ELR (cell line): Measurements from ENCODE around the gene LINGO3.
"Not testable (repeated sequence)": the region's sequence is repeated elsewhere in the genome, so short reads cannot be mapped to it uniquely, and the experiment has no call there.

Experiments
- DNase-seq: peaks from one replicate; pipeline ENCODE4 v3.0.0-alpha.2; 2015; ENCODE audit warnings: low read depth

Gene LINGO3, protein sequence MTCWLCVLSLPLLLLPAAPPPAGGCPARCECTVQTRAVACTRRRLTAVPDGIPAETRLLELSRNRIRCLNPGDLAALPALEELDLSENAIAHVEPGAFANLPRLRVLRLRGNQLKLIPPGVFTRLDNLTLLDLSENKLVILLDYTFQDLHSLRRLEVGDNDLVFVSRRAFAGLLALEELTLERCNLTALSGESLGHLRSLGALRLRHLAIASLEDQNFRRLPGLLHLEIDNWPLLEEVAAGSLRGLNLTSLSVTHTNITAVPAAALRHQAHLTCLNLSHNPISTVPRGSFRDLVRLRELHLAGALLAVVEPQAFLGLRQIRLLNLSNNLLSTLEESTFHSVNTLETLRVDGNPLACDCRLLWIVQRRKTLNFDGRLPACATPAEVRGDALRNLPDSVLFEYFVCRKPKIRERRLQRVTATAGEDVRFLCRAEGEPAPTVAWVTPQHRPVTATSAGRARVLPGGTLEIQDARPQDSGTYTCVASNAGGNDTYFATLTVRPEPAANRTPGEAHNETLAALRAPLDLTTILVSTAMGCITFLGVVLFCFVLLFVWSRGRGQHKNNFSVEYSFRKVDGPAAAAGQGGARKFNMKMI

DNA sequence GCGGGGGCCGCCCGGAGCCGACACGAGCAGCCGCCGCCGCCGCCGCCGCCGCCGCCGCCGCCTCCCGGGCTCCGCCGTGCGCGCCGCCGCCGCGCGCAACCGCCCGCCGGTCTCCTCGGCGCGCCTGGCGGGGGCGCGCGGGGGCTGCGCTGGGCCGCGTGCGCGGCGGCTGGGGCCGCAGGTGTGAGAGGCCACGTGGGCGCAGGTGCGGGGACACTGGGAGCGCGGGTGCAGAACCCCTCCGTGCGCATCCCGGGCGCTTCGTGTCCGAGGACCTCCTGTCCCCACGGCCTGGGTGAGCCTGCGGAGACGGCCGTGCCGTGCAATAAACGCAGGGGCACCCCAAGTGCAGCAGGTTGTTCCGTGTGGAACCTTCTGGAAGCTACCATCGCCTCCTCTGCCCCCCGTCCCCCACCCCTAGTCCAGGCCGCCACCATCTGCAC, at the start of gene LINGO3:
Gene LINGO3 (minus strand): TSS at position 41 of the 443 bp plus-strand sequence. CDS start 16,378 bp downstream, outside the sequence.
- no peak for DNase-seq

DNA sequence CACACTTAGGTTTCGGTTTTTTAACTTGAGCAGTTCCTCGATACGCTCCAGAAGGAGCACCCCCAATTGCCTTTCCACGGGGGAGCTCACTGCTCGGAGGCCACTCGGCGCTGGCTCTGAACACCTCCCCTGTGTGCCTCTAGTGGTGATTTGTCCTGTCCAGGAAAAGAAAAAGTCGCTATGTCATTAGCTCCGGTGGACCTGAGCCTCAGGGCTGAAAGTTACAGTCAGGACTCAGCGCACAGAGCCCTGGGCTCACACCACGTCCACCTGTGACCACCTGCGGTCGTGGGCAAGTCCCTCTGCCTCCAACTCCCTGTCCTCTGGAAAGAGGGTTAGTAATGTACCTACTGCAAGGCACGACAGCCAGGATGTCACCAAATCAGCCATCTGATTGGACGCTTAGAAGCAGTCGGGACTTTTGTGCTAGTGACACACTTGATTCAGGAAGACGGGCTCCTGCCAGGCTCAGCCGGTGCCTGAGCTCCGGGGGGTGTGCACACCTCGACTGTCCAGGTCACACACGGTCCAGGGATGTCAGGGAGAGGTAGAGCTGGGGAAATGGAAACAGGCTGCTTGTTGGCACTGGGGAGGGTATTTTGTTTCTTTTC, 48.2 kb upstream of the LINGO3 start:
- DNase-seq = no peak

DNA sequence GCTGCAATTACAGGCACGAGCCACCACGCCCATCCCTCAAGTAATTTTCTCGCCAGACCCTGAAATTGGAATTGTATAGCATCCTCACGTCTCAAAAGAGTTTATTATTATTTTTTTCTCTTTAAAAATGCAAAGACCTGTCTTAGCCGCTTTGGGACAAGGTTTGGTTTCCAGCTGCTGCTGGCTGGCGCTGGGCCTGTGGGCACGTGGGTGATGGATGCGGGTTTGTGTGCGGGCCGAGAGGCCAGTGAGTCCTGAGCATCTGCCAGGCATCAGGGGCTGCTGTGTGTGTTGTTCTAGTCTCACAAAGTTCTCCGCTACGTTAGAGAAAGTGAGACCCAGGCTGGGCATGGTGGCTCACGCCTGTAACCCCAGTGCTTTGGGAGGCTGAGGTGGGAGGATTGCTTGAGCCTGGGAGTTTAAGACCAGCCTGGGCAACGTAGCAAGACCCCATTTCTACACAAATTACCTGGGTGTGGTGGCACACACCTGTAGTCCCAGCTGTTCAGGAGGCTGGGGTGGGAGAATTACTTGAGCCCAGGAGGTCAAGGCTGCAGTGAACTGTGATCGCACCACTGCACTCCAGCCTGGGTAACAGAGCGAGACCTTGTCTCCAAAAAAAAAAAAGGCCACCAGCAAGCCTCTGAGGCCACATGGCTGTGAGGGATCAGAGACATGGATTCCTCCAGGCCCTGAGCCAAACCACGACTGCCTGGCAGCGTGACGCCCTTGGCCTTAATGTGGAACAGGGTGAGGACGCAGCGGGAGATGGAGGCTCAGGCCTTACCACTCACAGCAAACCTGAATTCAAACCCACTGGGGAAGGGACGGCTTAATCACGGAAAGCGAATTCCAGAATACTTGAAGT, 47.4 kb upstream of the LINGO3 start:
- DNase-seq = no peak

DNA sequence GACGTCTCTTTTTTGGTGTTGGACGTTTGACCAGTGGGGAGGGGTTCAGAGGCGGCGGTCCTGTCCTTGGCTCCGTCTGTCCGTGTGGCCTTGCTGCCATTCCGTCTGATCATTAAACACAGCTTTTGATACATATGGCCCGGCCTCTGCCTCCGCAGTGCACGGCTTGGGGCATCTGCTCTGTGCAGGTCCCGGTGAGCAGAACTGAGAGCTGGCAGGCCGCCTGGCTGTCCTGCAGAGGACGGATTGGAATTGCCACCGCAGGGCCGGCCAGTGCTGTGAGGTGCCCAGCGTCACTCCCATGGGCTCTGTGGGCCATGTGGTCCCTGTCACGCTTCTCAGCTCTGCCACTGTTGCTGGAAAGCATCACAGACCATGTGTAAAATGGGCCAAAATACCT, 46.7 kb upstream of the LINGO3 start:
- DNase-seq = no peak

DNA sequence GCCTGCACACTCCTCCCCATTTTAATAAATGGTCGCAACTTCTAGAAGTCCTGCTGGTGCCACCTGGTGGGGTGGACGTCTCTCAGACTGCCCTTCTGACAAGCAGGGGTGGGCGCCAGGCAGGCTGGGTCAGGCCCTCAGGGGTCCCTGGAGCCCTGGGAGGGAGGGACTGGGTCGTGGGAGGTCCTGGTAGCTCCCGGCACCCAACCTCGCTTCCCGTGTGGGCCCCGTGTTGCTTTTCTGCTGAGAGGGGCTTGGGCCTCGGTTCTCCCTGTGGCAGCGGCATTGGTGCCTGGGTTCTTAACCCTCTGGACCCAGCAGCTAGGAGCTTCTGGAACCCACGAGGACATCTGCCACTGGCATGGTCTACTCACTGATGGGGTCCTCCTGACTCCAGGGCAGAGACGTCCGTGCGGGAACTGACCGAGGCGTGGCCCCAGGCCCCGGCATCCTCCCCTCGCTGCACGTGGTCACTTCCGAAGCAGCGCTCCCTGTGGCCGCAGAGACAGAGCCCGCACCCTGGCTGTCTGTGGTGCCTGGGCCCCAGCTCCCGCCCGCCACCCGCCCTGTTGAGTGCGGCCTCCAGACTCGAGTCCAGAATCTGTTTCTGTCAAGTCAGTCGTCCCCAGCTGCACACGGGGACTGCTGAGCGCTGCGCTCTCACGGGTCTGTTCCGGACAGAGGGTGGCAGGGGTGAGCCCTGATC, 46.1 kb upstream of the LINGO3 start:
- DNase-seq = no peak

DNA sequence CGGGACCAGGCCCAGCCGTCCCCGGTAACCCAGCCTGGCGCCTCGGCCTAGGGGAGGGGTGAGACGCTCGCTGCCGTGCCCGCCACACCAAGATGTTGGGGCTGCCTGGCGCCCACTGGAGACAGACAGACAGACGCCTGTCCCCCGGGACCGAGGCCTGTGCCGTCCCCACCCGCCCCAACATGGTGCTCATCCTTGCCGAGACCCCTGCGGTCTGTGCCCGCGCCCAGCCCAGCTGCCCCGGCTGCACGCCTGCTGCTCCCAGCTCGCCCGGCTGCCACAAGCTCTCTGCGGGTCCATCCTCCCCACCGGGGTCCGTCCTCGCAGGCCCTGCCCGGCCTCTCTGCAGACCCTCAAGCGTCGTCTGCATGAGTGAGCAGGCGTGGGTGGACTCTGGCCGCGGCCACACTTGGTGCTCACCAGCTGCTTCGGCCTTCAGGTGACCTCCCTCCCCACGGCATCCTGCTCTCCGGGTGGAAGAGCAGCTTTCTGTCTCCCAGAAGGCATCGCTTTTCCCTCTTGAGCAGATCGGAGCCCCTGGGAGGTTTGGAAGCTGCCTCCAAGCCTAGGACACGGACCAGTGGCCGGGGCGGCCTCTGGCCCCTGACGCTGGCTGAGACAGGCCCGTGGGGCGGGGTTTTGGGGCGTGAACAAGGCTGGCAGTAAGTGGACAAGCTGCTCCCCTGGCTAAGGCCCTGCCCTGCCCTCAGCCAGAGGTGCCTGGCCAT, 45.4 kb upstream of the LINGO3 start:
- DNase-seq = no peak

DNA sequence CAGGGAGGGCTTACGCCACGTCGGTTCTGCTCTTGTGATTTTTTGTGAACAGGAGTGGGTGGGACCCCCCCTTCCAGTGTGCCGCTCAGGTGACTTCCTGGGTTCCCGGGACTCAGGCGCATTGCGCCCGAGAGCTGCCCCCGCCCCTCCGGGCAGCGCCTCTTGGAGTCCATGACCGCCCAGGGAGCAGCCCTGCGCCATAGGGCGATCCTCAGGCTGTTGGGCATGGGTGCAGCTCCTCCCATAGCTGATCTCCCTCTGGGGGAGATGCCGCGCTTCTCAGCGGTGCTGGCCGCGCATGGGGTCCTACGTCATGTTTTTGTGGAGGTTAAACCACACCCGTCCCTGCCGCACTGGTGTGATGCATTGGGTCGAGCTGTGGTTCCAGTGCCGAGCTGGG, 44.2 kb upstream of the LINGO3 start:
- no peak for DNase-seq

DNA sequence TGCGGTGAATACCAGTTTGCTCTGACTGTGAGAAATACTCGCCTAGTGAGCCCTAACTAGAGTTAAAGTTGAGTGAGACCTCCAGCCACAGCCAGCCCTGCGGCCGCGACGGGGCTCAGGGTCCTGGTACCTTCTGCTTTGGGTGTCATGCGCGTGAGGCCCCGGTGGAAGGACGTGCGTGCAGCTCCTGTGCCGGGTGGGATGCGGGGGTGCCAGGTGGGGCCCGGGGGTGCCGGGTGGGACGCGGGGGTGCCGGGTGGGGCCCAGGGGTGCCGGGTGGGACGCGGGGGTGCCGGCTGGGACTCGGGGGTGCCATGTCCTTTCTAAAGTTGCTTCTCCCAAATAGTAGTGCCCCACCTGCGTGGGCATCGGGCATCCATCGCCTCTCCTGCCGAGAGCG, 43.6 kb upstream of the LINGO3 start:
- DNase-seq = no peak

DNA sequence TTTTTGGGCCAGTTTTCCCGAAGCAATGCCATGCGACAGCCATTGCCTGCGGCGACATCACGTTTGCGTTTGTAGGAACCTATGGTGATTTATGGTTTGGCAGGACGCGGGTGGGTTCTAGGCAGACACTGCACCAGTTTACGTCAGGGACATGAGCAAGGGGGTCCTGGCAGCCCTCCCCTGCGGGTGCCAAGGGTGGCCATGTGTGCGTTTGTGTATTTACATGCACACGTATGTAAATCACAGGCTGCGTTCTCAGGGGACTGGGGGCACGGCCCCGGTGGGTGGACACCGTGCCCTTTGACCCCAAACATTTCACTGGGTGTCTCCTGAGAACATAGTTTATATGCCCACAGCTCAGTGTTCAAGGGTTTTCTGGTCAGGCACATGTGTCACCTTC, 42.7 kb upstream of the LINGO3 start:
- no peak for DNase-seq

DNA sequence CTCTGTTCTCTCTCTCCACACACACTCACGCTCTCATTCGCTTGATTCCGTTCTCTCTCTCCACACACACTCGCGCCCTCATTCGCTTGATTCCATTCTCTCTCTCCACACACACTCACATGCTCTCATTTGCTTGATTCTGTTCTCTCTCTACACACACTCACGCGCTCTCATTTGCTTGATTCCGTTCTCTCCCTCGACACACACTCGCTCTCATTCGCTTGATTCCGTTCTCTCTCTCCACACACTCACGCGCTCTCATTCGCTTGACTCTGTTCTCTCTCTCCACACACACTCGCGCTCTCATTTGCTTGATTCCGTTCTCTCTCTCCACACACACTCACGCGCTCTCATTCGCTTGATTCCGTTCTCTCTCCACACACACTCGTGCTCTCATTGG, 41.9 kb upstream of the LINGO3 start:
- not testable (repeated sequence) for DNase-seq

DNA sequence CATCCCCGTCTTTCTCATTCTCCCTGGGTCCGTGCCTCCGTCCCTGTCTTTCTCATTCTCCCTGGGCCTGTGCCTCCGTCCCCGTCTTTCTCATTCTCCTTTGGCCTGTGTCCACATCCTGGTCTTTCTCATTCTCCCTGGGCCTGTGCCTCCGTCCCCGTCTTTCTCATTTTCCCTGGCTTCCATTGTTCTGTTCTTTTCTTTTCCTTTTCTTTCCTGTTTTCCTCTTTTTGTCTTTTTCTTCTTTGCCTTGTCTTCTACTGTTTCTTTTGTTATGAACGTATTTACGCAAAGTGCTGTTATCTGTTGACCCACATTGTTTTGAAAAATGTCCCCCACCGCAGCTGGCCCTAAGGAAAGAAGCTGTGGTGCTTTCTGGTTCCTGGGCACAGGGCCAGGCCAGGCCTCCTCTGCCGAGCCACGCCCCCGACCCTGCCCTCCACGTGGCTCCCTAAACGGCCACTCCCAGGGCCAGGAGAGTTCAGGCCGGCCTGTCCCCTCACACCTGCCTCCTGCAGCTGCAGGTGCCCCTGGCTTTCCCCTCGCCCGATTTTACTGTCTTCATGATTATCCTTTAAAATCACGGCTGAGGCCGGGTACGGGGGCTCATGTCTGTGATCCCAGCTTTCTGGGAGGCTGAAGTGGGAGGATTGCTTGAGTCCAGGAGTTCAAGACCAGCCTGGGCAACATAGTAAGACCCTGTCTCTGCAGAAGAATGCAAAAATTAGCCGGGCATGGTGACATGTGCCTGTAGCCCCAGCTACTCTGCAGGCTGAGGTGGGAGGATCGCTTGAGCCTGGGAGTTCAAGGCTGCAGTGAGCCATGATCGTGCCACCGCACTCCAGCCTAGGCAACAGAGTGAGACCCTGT, 38.1 kb upstream of the LINGO3 start:
- no peak for DNase-seq

DNA sequence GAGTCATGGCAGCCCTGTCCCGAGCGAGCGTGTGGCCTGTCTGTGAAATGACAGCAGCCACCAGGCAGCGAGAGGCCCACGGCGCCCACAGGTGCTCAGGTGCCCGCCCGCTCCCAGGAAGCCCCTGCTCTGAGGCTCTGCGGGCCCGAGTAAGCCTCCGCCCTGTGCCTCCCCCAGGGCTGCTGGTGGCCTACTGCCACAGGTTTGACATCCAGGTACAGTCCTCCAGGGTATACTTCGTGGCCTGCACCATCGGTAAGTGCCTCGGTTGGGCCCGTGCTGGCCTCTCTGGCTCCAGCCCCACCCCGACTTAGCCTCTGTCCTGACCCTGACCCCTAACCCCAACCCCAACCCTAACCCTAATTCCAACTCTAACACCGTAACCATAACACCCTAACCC, 37.1 kb upstream of the LINGO3 start:
- no peak for DNase-seq

DNA sequence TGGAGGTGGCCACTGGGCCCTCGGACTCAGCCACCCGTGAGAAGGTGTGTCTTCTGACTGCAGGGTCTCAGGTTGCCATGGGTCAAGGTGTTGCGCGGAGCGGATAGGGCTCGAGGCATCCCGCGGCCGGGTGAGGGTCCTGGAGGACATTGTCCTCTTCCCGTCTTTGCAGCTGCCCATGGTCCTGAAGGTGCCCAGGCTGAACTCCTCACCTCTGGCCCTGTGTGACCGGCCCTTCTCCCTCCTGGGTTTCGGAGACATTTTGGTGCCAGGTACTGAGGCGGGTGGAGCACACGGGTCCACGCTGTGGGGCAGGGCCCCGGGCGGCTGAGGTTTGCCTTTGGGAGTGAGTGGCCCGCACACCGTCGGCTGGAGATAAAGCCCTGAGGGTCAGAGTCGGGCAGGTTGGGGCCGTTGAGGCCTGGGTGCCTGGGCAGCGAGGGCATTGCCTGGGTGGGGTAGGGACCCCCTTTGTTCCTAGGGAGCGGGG, 36.5 kb upstream of the LINGO3 start:
- no peak for DNase-seq

DNA sequence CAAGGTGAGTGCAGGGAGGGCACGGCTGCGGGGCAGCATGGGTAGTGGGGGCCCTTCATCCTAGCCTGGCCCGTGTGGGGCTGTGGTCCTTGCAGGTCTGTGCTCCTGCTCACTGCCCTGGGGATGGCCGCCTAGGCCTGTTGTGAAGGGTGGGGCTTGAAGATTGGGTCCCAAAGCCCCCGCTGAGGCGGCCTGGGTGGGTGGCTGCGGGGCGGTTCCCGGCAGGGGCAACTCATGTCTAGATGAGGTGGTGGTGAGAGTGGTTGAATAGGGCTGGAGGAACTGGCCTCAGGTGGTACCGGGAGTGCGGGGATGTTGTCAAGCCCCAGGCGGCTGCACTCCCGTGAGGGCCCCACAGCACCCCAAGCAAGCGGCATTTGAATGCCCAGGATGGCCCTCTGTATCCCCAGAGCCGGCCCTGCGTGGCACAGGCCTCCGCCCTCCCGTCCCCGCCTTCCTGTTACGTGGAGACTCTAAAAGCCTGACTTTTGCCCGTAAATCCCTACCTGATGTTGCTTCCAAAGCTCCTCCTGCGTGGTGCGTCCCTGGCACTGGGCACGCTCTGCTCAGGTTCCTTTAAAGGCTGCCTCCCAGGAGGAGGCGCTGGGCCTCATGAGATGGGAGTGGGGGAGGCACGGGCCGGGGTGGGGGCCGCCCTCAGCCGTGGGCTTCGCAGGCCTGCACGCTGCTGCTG, 35.5 kb upstream of the LINGO3 start:
- no peak for DNase-seq

DNA sequence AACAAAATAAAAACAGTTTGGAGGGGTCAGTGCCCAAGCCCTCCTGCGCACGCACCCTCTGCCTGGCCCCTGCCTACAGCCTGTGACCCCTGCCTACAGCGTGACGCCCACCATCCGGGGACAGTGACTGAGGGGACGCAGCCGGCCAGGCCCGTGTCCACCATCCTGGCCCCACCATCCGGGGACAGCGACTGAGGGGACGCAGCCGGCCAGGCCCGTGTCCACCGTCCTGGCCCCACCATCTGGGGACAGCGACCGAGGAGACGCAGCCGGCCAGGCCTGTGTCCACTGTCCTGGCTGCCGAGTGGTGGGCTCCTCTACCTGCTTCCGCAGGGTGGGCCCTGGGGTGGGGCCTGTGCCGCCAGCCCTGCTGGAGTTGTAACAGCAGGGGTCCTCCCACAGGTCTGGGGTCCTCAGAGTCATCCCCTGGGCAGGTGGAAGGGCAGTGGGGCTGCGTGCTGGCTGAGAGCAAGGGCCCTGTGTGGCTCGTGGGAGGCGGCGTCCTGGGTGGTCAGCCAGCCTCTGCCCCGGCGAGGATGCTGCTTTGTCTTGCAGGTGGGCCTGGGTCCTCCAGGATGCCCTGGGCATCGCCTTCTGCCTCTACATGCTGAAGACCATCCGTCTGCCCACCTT, 34.8 kb upstream of the LINGO3 start:
- no peak for DNase-seq

DNA sequence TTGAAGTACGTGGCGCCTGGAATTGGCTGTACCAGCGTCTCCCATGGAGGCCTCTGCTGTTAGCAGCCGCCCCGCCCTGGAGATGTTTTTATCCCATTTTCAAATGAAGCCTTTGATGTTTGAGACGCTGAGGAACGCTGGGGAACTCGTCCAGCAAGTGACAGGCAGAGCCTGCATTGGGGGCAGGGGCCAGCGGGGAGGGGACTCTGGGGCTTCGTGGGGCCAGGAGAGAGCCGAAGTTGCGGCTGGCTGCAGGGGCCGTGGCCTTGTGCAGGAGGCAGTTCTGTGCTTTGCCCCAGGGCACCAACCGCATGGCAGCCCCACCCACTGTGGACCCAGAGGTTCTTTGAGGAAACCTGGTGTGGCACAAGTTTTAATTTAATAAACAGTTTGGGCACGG, 34.0 kb upstream of the LINGO3 start:
- DNase-seq = no peak

DNA sequence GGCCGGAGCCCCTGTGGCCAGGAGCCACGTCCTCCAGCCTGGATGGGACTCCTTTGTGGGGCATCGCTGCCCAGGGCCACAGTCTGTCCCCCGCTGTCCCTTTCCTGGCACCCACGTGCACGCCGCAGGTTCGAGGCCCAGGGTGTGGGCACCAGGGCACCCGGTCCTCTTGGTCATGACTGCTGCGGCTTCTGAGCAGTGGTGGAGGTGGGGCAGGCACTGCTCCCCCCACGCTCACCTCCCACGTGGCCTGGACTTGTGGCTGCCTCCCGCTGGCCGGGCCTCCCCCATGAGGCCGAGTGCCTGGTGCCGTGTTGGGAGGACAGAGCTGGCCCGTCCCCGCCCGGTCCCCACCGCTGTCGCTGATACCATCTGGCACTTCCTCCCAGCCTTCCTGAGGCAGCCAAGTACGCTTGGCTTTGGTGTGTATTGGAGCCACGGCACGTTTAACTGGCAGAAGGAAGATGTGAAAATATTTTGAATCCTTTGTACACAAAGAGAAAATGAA, 33.3 kb upstream of the LINGO3 start:
- DNase-seq = no peak

DNA sequence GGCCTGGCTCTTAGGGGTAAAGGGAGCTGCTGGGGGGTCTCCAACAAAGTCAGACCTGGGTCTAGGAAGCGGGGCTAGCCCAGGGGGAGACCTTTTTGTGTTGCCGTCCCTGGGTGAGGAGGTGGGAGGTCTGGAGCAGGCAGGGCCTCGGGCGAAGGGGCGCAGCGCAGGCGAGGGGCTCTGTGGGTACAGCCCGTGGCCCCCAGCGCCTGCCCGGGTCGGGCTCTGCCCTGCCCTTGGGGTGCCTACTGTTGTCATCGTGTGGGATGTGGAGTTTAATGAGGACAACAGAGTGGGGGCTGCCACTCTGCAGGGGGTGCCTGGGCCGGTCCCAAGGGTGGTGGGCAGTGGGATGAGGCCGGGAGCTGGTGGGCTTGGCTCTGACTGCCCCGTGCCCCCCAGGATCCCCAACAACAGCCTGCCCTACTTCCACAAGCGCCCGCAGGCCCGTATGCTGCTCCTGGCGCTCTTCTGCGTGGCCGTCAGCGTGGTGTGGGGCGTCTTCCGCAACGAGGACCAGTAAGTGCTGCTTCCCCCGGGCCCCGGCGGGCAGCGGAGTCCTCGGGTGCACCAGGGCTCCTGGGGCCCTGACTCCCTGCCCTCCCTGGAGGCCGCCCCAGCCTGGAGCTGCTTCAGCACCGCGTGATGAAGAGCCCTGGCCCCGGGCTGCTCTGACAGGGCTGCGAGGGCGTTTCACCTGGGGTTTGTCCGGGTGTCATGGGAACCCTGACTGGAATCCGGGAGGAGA, 32.7 kb upstream of the LINGO3 start:
- no peak for DNase-seq
